HG02840 (cell line): ENCODE measurements around the gene SLC9A7.
A peak's percentile ranks its signal among the peaks of the same experiment; 100 is the strongest.

Source experiments
- ATAC-seq: cut with Tn5 transposase; IDR thresholded peaks from one replicate; pipeline ENCODE4 v1.9.1; 2021; ENCODE audit warnings: mild to moderate bottlenecking, moderate library complexity, moderate number of reproducible peaks; ENCODE audit not compliant: unreplicated experiment, low FRiP score

The SLC9A7 gene

GRCh38 chrX:46662188-46662958 is 96.5 kb downstream of the SLC9A7 start:
- ATAC-seq = no peak

GRCh38 chrX:46653482-46653881 is 105.4 kb downstream of the SLC9A7 start:
- ATAC-seq = no peak

- no peak for ATAC-seq
Observed at GRCh38 chrX:46649421-46650260, 109.3 kb downstream of the SLC9A7 start.

GRCh38 chrX:46648660-46649059 is 110.3 kb downstream of the SLC9A7 start:
- ATAC-seq = no peak

GRCh38 chrX:46647251-46647650 is 111.7 kb downstream of the SLC9A7 start:
- ATAC-seq = no peak

- ATAC-seq = no peak
Observed at GRCh38 chrX:46645614-46646013, 113.3 kb downstream of the SLC9A7 start.

- no peak for ATAC-seq
Observed at GRCh38 chrX:46643636-46644035, 115.3 kb downstream of the SLC9A7 start.

- ATAC-seq = no peak
Observed at GRCh38 chrX:46642145-46642544, 116.8 kb downstream of the SLC9A7 start.

GRCh38 chrX:46637938-46638337 is 121.0 kb downstream of the SLC9A7 start:
- ATAC-seq = peak; percentile 60

GRCh38 chrX:46636223-46636622 is 122.7 kb downstream of the SLC9A7 start:
- no peak for ATAC-seq

GRCh38 chrX:46635186-46635585 is 123.7 kb downstream of the SLC9A7 start:
- no peak for ATAC-seq

GRCh38 chrX:46634577-46634976 is 124.3 kb downstream of the SLC9A7 start:
- ATAC-seq = no peak

- no peak for ATAC-seq
Observed at GRCh38 chrX:46630141-46630540, 128.8 kb downstream of the SLC9A7 start.

- ATAC-seq = peak; percentile 87
Observed at GRCh38 chrX:46628460-46629371, 130.2 kb downstream of the SLC9A7 start.

GRCh38 chrX:46627711-46628419 is 131.1 kb downstream of the SLC9A7 start:
- peak; percentile 7 for ATAC-seq

GRCh38 chrX:46627062-46627461 is 131.9 kb downstream of the SLC9A7 start:
- ATAC-seq = no peak

- ATAC-seq = no peak
Observed at GRCh38 chrX:46626566-46626965, 132.4 kb downstream of the SLC9A7 start.

- ATAC-seq = no peak
Observed at GRCh38 chrX:46624090-46624786, 134.7 kb downstream of the SLC9A7 start.

- ATAC-seq = no peak
Observed at GRCh38 chrX:46621572-46621971, 137.3 kb downstream of the SLC9A7 start.
